Effector CD8-positive, alpha-beta T cell (primary cell): Measurements from ENCODE around the gene VAC14.
"Not testable (repeated sequence)": the region's sequence is repeated elsewhere in the genome, so short reads cannot be mapped to it uniquely, and the experiment has no call there.

Experiments
- DNase-seq: peaks from one replicate; lab custom pipeline; 2025; lab: John Stamatoyannopoulos, UW
- total RNA-seq, 4 experiments: gene quantifications; one replicate each; lab custom pipeline; 2026; lab: John Stamatoyannopoulos, UW

VAC14 gene
- 43.1 to 58.4 (median 46.7) reads per million in 4 experiments for total RNA-seq

DNA sequence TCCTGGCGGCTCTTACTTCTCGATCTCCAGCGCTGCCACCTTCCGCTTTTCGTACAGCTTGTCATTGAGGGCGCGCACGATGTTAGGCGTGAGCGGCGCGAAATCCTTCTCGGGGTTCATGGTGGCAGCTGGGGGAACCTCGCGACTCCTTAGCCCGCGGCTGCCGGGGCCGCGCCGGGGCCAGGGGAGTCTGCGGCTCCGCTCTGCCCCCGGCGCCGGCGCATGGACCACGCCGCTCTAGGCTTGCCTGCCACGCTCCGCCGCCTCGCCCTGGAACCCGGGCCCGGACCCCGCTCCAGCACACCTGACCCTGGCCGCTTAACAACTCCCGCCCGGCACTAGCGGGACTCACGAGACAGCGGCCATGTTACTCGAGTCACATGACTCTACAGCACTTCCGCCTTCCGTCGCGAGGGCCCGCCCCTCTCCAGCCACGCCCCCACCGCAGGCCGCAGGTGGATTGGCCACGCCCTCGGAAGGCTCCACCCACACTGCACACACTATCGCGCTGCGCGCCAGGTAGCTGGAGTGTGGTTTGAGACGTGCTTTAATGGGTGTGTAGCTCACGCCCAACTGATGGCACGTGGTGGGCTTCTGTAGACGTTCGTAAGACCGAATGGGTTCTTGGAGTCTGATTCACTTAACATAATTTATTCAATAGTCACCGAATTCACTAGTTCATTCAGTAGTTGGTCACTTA, at the start of gene VAC14:
VAC14 (minus strand) TSS at position 378 of the 700 bp plus-strand sequence; CDS start at position 120, 258 bp downstream.
- DNase-seq, result peak; percentile 96

GRCh38 chr16:70823498-70824118, 22.6 kb upstream of the VAC14 start:
- DNase-seq, result not testable (repeated sequence)

GRCh38 chr16:70822734-70823133, 21.8 kb upstream of the VAC14 start:
- not testable (repeated sequence) for DNase-seq

GRCh38 chr16:70818088-70818487, 17.1 kb upstream of the VAC14 start:
- not testable (repeated sequence) for DNase-seq

GRCh38 chr16:70809392-70810060, 8.6 kb upstream of the VAC14 start:
- DNase-seq, result no peak

- DNase-seq, result no peak
These were observed 7.4 kb upstream of the VAC14 start for GRCh38 chr16:70808371-70808770.

DNA sequence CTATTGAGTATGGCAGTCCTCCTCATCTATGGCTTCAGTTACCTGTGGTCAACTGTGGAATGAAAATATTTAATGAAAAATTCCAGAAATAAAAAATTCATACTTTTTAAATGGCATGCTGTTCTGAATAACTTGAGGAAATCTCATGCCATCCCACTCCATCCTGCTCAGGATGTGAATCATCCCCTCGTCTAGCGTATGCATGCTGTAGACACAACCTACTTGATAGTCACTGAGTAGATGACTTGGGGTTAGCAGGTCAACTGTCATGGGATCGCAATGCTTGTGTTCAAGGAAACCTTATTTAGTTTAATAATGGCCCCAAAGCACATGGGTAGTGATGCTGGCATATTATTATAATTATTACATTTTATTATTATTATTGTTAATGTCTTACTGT, 4.8 kb upstream of the VAC14 start:
- DNase-seq, result no peak

- DNase-seq, result no peak
These were observed 4.4 kb upstream of the VAC14 start for GRCh38 chr16:70805380-70805779.

- no peak for DNase-seq
These were observed 3.8 kb upstream of the VAC14 start for GRCh38 chr16:70804734-70805169.

- DNase-seq, result no peak
These were observed 3.3 kb upstream of the VAC14 start for GRCh38 chr16:70804153-70804733.

DNA sequence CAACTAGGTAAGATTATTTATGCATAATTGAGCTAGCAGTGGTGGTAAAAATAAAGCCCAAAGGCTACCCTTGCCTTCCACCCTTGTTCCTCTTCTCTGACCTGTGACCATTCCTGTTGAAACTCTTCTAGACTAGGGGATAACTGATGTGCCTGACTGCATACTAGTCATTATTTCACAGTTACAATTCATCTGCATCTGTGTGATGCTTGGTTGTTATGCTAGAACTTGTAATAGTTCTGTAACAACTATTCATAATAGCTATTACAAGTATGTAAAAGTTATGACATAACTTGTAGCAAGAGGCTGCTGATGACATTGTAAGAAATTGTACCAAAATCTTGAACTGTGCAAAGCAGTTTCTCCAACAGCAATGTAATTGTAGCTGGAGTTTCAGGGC, 2.4 kb upstream of the VAC14 start:
- DNase-seq, result no peak

DNA sequence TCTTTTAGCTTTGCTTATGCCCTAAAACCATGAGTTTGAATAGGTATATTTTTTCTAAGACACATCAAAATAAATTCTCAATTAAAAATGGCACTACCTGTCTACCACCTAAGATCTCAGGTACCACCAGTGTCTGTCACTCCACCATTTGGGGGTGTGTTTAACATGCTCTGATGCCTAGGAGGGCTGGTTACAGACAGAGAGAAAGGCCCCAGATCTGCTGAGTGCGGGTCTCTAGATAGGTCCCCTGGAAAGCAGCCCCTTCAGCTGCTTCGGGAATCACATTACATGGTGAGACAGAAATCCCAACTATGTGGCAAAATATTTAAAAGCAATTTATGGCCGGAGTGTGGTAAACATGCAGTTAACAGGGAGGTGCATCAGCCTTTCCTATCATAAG, 653 bp upstream of the VAC14 start:
- no peak for DNase-seq

GRCh38 chr16:70800311-70800710, 647 bp downstream of the VAC14 start:
- DNase-seq, result no peak

GRCh38 chr16:70796301-70796700, 4.7 kb downstream of the VAC14 start:
- no peak for DNase-seq

DNA sequence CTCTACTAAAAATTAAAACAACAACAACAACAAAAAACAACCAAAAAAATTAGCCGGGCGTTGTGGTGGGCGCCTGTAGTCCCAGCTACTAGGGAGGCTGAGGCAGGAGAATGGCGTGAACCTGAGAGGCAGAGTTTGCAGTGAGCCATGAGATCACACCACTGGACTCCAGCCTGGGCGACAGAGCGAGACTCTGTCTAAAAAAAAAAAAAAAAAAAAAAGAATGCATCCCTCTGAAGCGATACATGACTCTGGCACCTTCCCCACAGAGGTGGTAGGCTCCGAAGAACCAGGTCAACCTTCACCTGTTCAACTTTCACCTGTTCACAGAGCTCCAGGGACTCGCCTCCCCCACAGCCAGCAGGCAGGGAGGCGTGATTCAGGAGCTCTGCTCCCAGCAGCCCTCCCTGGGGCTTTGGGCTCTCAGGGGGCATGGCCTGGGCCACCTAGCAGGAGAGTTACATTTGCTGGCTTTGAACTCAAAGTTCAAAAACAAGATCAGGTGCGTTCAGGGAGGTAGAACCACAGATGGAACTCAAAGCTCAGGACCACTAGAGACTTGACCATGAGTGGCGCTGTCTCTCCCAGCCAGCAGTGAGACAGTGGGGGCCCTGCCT, 5.6 kb downstream of the VAC14 start:
- DNase-seq, result no peak

DNA sequence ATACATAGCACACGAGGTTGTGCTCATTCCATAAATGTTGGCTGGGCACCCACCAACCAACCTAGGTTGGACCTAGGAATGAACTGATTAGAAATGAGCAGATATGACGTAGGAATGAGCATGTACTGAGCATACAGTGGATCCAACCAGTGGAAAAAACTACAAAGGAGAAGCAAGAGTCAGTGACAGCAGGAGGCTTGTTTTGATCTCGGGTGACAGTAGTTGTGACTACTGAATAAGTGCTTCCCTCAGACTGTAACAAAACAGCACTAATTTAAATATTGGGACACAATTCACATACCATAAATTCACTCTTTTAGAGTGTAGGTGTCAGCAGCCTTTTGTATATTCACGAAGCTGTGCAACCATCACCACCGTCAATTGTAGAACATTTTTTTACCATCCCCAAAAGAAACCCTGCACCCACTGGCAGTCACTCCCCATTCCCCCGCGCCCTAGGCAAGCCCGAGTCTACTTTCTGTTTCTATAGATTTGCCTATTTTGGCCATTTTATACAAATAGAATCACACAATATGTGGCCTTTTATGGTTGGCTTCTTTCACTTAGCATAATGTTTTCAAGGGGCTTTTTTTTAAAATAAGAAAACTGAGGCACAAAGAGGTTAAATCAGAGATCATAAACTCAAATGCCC, 7.0 kb downstream of the VAC14 start:
- no peak for DNase-seq

GRCh38 chr16:70790815-70791214, 10.1 kb downstream of the VAC14 start:
- no peak for DNase-seq

DNA sequence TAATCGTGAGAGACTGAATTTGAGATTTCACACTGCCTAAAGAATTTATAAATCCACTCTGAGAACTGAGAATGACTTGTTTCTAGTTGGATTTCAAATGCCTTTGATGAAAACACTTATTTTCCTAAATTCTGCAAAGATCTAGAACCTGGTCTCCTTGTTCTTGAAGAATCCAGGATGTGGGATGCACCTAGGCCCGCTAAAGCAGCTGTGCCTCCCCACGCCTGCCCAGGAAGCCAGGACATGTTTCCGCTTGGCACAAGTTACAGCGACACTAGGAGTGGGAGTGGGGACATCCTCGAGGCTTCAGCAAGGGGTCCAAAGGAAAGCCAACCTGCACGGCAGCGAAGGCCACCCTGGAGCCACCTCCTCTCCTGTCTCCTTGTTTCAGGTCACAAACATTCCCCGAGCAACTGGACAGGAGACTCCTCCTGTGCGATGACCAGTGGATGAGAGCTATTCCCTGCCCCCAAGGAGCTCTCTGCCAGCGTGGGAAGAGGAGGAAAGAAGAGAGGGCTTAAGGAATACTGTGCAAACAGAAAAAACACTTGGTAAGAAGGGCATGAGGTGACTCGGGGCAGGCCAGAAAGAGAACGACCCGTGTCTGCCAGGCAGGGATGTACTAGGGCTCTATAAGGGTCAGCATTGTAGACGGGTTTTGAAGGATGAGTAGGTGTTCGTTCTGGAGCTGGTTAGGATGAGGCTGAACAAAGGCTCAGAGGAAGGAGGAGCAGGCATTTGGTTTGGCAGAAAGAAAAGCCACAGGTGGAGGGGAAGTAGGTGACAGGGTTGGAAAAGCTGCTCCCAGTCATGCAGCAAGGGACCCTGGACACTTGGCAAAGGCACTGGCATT, 11.1 kb downstream of the VAC14 start:
- DNase-seq, result no peak

DNA sequence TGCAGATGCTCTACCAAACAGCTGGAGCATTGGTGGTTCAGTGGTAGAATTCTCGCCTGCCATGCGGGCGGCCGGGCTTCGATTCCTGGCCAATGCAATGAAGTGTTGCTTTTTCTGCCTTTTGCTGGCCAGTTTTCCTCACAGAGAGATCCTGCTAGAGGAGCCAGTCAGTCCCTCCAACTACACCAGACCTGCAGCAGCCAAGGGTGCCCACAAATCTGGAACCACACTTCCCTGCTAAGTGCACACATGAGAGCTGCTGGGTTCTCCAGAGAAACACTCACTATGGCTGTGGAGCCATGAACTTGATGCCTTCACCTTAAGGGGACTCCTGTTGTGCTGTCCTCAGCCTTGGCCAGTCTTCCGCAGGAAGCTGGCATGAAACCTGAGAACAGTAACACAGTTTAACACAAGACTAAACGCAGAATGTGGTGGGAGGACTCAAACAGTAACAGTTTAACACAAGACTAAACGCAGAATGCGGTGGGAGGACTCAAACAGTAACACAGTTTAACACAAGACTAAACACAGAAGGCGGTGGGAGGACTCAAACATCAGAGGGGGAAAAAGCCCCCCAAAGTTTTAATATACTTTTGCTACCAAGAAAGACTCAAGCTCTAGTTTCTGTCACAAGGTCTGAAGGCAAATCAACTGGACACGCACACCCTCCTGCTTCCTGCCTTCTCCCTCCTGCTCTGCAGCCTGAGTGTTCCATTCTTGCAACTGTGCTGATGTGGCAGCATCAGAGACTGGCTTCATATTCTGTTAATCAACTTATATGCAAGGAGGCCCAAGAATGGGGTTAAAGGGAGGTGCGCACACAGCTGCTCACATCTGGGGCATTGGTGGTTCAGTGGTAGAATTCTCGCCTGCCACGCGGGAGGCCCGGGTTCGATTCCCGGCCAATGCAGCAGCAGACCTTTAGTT, 12.0 kb downstream of the VAC14 start:
- no peak for DNase-seq
